ENCODE results near the gene RFX2.

The RFX2 gene

DNA sequence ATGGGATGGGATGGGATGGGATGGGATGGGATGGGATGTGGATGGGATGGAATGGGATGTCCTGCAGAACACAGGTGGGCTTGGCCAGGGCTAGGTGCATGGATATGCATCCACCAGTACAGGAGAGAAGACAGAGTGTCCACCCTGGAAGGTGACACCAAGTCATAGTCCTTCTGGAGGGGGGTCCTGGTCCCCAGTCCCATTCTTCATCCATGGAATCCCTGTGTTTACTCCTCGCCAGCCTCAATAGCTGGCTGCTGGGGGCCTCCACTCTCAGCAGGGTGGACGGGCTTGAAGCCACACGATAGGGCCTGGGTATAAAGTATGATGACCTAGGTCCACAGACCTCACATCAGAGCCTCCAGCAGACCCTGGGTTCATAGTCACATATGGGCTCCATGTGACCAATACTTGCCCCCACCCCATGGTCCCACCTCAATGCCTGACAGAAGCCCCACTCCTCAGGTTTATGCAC, 40.1 kb downstream of the RFX2 start:
- H2AFZ ChIP-seq (ENCODE audit: low read length) = no peak overlapping the region
- H3K27ac ChIP-seq (replicated peaks; ENCODE audit: low read length) = no peak overlapping the region
- peak overlapping the region; percentile 13 for H3K18ac ChIP-seq (ENCODE audit: low read length)
- no peaks in the 10 kb centered on the region for H3K27me3 ChIP-seq (ENCODE audit: control insufficient read depth in 3 of 3, insufficient read depth in 3 of 3, low read depth in 1 of 3, low read length in 3 of 3)
- no peak overlapping the region for H2BK12ac ChIP-seq (ENCODE audit: low read length)
- peaks cover 14 to 26% of the 10 kb centered on the region in 2 donors for H3K4me1 ChIP-seq (ENCODE audit: control insufficient read depth in 2 of 2, insufficient read depth in 1 of 2, low read depth in 1 of 2, low read length in 2 of 2)
- H2AK5ac ChIP-seq (ENCODE audit: low read depth, low read length) = peak overlapping the region; percentile 17
- H3K23ac ChIP-seq (ENCODE audit: low read depth, low read length, poor library complexity) = no peak overlapping the region
- no peak overlapping the region for H2BK120ac ChIP-seq (ENCODE audit: low read depth, low read length)
- H3K36me3 ChIP-seq (replicated peaks in 1 of 2; ENCODE audit: control insufficient read depth in 2 of 2, insufficient read depth in 2 of 2, low read length in 2 of 2) = no peaks in the 10 kb centered on the region
- no peak overlapping the region for H3K4me2 ChIP-seq (ENCODE audit: insufficient read depth, low read length, poor library complexity, severe bottlenecking)
- no peak overlapping the region for H2BK5ac ChIP-seq (ENCODE audit: low read length)
- no peak overlapping the region for H4K91ac ChIP-seq (ENCODE audit: low read depth, low read length, poor library complexity)
- no peak overlapping the region for H3K4me3 ChIP-seq (ENCODE audit: low read length in 2 of 2)
- H3K79me1 ChIP-seq (ENCODE audit: low read depth, low read length) = no peaks in the 10 kb centered on the region
- H4K8ac ChIP-seq (ENCODE audit: low read depth, low read length) = no peak overlapping the region
- DNase-seq (ENCODE audit: low spot score) = no peak
- H2BK15ac ChIP-seq (ENCODE audit: low read length) = no peak overlapping the region
- H3K9ac ChIP-seq (ENCODE audit: low read depth, low read length, poor library complexity) = no peak overlapping the region
- peaks cover 0 to 18% of the 10 kb centered on the region in 2 donors for H3K9me3 ChIP-seq (replicated peaks in 1 of 2; ENCODE audit: control insufficient read depth in 2 of 2, insufficient read depth in 1 of 2, low read depth in 1 of 2, low read length in 2 of 2)
- WGBS, 2 donors (ENCODE audit: extremely low coverage in 2 of 2, insufficient read length in 2 of 2, insufficient replicate concordance in 1 of 2) = no CpG with 5 or more reads among the region's 3 CpGs
- H3K14ac ChIP-seq (ENCODE audit: low read length) = peak overlapping the region; percentile 58
- H3K4ac ChIP-seq (ENCODE audit: low read length) = no peak overlapping the region

DNA sequence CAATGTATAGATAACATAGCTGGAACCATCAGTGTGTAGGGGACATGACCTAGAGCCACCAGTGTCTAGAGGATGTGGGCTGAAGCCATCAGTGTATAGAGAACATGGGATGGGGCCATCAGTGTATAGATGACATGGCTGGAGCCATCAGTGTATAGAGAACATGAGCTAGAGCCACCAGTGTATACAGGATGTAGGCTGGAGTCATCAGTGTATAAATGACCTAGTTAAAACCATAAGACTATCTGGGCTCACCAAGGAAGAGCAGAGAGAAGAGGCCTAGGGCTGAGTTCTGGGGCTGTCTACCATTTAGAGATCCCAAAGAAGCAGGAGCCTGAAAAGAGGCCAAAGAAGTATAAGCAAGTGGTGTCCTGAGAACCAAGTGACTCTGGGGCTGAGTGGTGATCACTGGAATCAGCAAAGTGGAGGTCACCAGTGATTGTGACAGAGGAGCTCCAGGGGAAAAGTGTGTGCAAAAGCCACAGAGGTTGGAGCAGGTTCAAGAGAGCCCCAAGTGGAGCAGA, 41.0 kb downstream of the RFX2 start:
- Histone ChIP-seq H2BK12ac (ENCODE audit: low read length) (no peak overlapping the region), H3K4ac (ENCODE audit: low read length) (no peak overlapping the region), H4K8ac (ENCODE audit: low read depth, low read length) (no peak overlapping the region), H2BK15ac (ENCODE audit: low read length) (no peak overlapping the region), H3K4me3 (ENCODE audit: low read length in 2 of 2) (no peak overlapping the region), H3K4me1 (ENCODE audit: control insufficient read depth in 2 of 2, insufficient read depth in 1 of 2, low read depth in 1 of 2, low read length in 2 of 2) (peaks cover 15 to 29% of the 10 kb centered on the region in 2 donors), H3K79me1 (ENCODE audit: low read depth, low read length) (no peaks in the 10 kb centered on the region), H3K18ac (ENCODE audit: low read length) (no peak overlapping the region), H2BK120ac (ENCODE audit: low read depth, low read length) (no peak overlapping the region), H3K9ac (ENCODE audit: low read depth, low read length, poor library complexity) (no peak overlapping the region), H3K14ac (ENCODE audit: low read length) (no peak overlapping the region), H3K4me2 (ENCODE audit: insufficient read depth, low read length, poor library complexity, severe bottlenecking) (no peak overlapping the region), H4K91ac (ENCODE audit: low read depth, low read length, poor library complexity) (no peak overlapping the region), H3K9me3 (replicated peaks in 1 of 2; ENCODE audit: control insufficient read depth in 2 of 2, insufficient read depth in 1 of 2, low read depth in 1 of 2, low read length in 2 of 2) (peaks cover 0 to 18% of the 10 kb centered on the region in 2 donors), H3K36me3 (replicated peaks in 1 of 2; ENCODE audit: control insufficient read depth in 2 of 2, insufficient read depth in 2 of 2, low read length in 2 of 2) (peaks cover 0 to 2% of the 10 kb centered on the region in 2 donors), H3K27ac (replicated peaks; ENCODE audit: low read length) (no peak overlapping the region), H3K27me3 (ENCODE audit: control insufficient read depth in 3 of 3, insufficient read depth in 3 of 3, low read depth in 1 of 3, low read length in 3 of 3) (no peaks in the 10 kb centered on the region), H2AK5ac (ENCODE audit: low read depth, low read length) (no peak overlapping the region), H3K23ac (ENCODE audit: low read depth, low read length, poor library complexity) (no peak overlapping the region), H2BK5ac (ENCODE audit: low read length) (no peak overlapping the region), H2AFZ (ENCODE audit: low read length) (no peak overlapping the region)
- DNase-seq (ENCODE audit: low spot score) = no peak

DNA sequence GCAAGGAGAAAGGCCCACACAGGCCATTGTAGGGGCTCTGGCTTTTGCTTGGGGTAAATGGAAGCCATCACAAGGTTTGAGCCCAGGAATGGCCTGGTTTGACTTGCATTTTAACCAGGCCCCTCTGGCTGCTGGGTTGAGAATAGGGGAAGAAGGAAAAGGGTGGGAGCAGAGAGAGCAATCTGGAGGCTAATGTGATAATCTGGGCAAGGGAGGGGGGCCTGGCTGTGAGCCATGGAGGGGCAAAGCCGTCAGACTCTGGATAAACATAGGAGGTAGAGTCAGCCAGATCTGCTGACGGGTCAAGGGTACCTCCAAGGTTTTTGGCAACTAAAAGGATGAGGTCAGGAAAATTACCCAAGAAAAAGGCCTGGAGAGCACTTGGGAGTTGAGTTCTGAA, 41.6 kb downstream of the RFX2 start:
- Histone ChIP-seq H3K4ac (ENCODE audit: low read length) (no peak overlapping the region), H3K4me2 (ENCODE audit: insufficient read depth, low read length, poor library complexity, severe bottlenecking) (no peak overlapping the region), H4K8ac (ENCODE audit: low read depth, low read length) (no peak overlapping the region), H3K18ac (ENCODE audit: low read length) (peak overlapping the region; percentile 17), H3K23ac (ENCODE audit: low read depth, low read length, poor library complexity) (no peak overlapping the region), H3K4me1 (ENCODE audit: control insufficient read depth in 2 of 2, insufficient read depth in 1 of 2, low read depth in 1 of 2, low read length in 2 of 2) (peaks cover 15 to 32% of the 10 kb centered on the region in 2 donors), H2AFZ (ENCODE audit: low read length) (no peak overlapping the region), H4K91ac (ENCODE audit: low read depth, low read length, poor library complexity) (no peak overlapping the region), H3K4me3 (ENCODE audit: low read length in 2 of 2) (no peak overlapping the region), H3K14ac (ENCODE audit: low read length) (no peak overlapping the region), H2BK12ac (ENCODE audit: low read length) (no peak overlapping the region), H3K79me1 (ENCODE audit: low read depth, low read length) (no peaks in the 10 kb centered on the region), H2BK15ac (ENCODE audit: low read length) (no peak overlapping the region), H2AK5ac (ENCODE audit: low read depth, low read length) (no peak overlapping the region), H3K9ac (ENCODE audit: low read depth, low read length, poor library complexity) (no peak overlapping the region), H3K27ac (replicated peaks; ENCODE audit: low read length) (no peak overlapping the region), H3K36me3 (replicated peaks in 1 of 2; ENCODE audit: control insufficient read depth in 2 of 2, insufficient read depth in 2 of 2, low read length in 2 of 2) (peaks cover 0 to 6% of the 10 kb centered on the region in 2 donors), H2BK120ac (ENCODE audit: low read depth, low read length) (no peak overlapping the region), H2BK5ac (ENCODE audit: low read length) (no peak overlapping the region), H3K9me3 (replicated peaks in 1 of 2; ENCODE audit: control insufficient read depth in 2 of 2, insufficient read depth in 1 of 2, low read depth in 1 of 2, low read length in 2 of 2) (peaks cover 0 to 18% of the 10 kb centered on the region in 2 donors), H3K27me3 (ENCODE audit: control insufficient read depth in 3 of 3, insufficient read depth in 3 of 3, low read depth in 1 of 3, low read length in 3 of 3) (no peaks in the 10 kb centered on the region)
- no CpG with 5 or more reads among the region's 2 CpGs for WGBS, 2 donors (ENCODE audit: extremely low coverage in 2 of 2, insufficient read length in 2 of 2, insufficient replicate concordance in 1 of 2)
- no peak for DNase-seq (ENCODE audit: low spot score)

DNA sequence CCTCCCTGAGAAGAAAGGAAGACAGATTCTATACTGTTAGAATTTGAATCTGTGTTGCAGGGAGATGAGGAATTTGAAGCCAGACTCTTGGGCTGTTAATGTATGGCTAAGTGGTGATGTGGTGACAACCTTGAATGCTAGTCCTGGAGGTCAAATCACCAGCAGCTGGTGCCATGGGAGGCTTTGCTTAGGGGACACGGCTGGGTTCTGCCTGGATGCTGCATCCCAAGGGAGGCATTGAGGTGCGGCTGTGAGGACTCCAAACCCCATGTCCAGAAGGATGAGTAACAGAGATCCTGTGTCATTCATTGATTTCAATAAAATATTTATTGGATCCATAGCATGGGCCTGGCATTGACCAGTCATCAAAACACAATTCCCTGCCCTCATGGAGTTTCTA, 42.3 kb downstream of the RFX2 start:
- Histone ChIP-seq H3K79me1 (ENCODE audit: low read depth, low read length) (no peaks in the 10 kb centered on the region), H2BK15ac (ENCODE audit: low read length) (no peak overlapping the region), H4K8ac (ENCODE audit: low read depth, low read length) (no peak overlapping the region), H3K4me1 (ENCODE audit: control insufficient read depth in 2 of 2, insufficient read depth in 1 of 2, low read depth in 1 of 2, low read length in 2 of 2) (peaks cover 15 to 32% of the 10 kb centered on the region in 2 donors), H2BK12ac (ENCODE audit: low read length) (no peak overlapping the region), H2AFZ (ENCODE audit: low read length) (no peak overlapping the region), H3K18ac (ENCODE audit: low read length) (peak overlapping the region; percentile 9), H3K4me3 (ENCODE audit: low read length in 2 of 2) (peak overlapping the region in 1 of 2 donors; percentile 31), H3K9ac (ENCODE audit: low read depth, low read length, poor library complexity) (no peak overlapping the region), H3K14ac (ENCODE audit: low read length) (no peak overlapping the region), H2BK5ac (ENCODE audit: low read length) (no peak overlapping the region), H2AK5ac (ENCODE audit: low read depth, low read length) (no peak overlapping the region), H3K9me3 (replicated peaks in 1 of 2; ENCODE audit: control insufficient read depth in 2 of 2, insufficient read depth in 1 of 2, low read depth in 1 of 2, low read length in 2 of 2) (peaks cover 0 to 18% of the 10 kb centered on the region in 2 donors), H3K27ac (replicated peaks; ENCODE audit: low read length) (no peak overlapping the region), H3K36me3 (replicated peaks in 1 of 2; ENCODE audit: control insufficient read depth in 2 of 2, insufficient read depth in 2 of 2, low read length in 2 of 2) (peaks cover 0 to 6% of the 10 kb centered on the region in 2 donors), H3K4ac (ENCODE audit: low read length) (no peak overlapping the region), H3K4me2 (ENCODE audit: insufficient read depth, low read length, poor library complexity, severe bottlenecking) (no peak overlapping the region), H3K23ac (ENCODE audit: low read depth, low read length, poor library complexity) (no peak overlapping the region), H2BK120ac (ENCODE audit: low read depth, low read length) (no peak overlapping the region), H4K91ac (ENCODE audit: low read depth, low read length, poor library complexity) (no peak overlapping the region), H3K27me3 (ENCODE audit: control insufficient read depth in 3 of 3, insufficient read depth in 3 of 3, low read depth in 1 of 3, low read length in 3 of 3) (no peaks in the 10 kb centered on the region)
- no peak for DNase-seq (ENCODE audit: low spot score)
- WGBS, 2 donors (ENCODE audit: extremely low coverage in 2 of 2, insufficient read length in 2 of 2, insufficient replicate concordance in 1 of 2) = no CpG with 5 or more reads among the region's 2 CpGs
